ENCODE data around the gene AQR. TPM values are rescaled to one million over a fixed set of nuclear protein-coding genes. Genes with fewer than 3 reads are reported as not detected.

AQR gene
- total RNA-seq, 4 donors from 2014 or later: 18.8 to 24.9 (median 23.9) TPM

DNA sequence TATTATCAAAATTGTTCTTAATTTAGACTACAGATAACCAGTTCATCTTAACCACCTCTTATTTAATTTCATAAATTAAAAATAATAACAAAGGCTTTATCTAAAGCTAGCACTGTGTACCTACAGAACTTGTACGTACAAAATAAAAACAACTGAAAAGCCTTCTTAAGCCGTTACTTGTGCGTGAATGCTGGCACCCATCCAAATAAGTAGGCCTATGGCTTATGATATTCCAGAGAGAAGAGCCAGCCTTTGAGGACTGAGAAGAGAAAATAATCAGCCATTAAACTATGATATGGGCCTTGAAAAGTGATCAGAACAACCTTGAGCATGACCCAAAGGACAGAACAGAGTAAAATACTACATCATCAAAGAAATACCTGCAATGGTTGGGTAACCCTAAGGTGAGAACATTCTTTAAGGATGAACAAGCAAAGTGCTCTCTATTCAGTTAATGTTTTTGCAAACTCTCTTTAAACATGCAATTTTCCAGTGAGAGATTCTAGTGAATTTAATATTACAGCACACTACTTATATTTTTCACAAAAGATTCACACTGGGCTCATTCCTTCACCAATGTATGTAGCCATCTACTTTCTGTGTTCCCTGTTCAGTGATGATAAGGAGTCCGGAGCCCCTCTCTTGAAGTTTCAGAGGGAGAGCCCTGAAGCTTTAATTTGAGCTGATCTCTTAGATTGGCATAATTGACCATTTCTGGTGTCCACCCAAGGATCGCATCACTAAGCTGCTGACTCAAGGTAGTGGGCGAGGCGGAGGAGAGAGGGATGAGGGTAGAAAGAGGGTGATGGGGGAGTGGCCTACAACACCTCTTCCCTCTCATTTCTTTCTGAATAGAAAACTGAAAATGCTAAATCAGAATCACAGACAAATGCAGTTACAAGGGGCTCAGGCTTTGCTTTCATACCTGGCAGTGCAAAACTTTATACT is 166.5 kb downstream of the AQR start:
- WGBS, 2 donors: 67 to 70% methylated on average over 7 of the region's 7 CpGs
- H3K27ac ChIP-seq: no peak overlapping the region
- H3K27me3 ChIP-seq: no peaks in the 10 kb centered on the region
- DNase-seq (ENCODE audit: low spot score in 2 of 2): no peak
- no peak overlapping the region for H3K4me3 ChIP-seq
- TF ChIP-seq EP300 (IDR thresholded peaks at IDR 0.05): no peak
- no peak for TF ChIP-seq CTCF (IDR thresholded peaks at IDR 0.05)
- no peak for TF ChIP-seq POLR2A (IDR thresholded peaks at IDR 0.05)
- peaks cover 0 to 4% (median 0%) of the 10 kb centered on the region in 4 donors for H3K9me3 ChIP-seq
- H3K36me3 ChIP-seq: no peaks in the 10 kb centered on the region
- H3K4me1 ChIP-seq: peaks cover 0 to 10% (median 0%) of the 10 kb centered on the region in 4 donors

- peaks cover 0 to 1% (median 0%) of the 10 kb centered on the region in 4 donors for H3K9me3 ChIP-seq
- no peaks in the 10 kb centered on the region for H3K27me3 ChIP-seq
- 67 to 68% methylated on average over 1 of the region's 1 CpG for WGBS, 2 donors
- H3K4me3 ChIP-seq: no peak overlapping the region
- no peak for DNase-seq (ENCODE audit: low spot score in 2 of 2)
- H3K27ac ChIP-seq: no peak overlapping the region
- peaks cover 0 to 10% (median 0%) of the 10 kb centered on the region in 4 donors for H3K4me1 ChIP-seq
- TF ChIP-seq EP300 (IDR thresholded peaks at IDR 0.05) (no peak), CTCF (IDR thresholded peaks at IDR 0.05) (no peak), POLR2A (IDR thresholded peaks at IDR 0.05) (no peak)
- H3K36me3 ChIP-seq: no peaks in the 10 kb centered on the region
Observed at GRCh38 chr15:34802371-34802770, 167.2 kb downstream of the AQR start.

Other genes starting within 250 kb of the AQR start
- not detected for gene GJD2, start 214.7 kb downstream of the AQR start, total RNA-seq
- gene ACTC1, start 174.2 kb downstream of the AQR start, total RNA-seq: 1 to 10 TPM in 2 of 4 donors, not detected in 2; 1.1 to 2.1 TPM
- 10 to 100 TPM; 15.0 to 23.0 (median 19.9) TPM for gene ZNF770, start 18.5 kb upstream of the AQR start, total RNA-seq
- gene NANOGP8, start 115.6 kb upstream of the AQR start, total RNA-seq: 1 to 10 TPM; 1.2 to 9.4 (median 1.8) TPM